NCI-H774 (cell line): ENCODE measurements around the gene SLC38A6.

Source experiments
- DNase-seq: peaks from one replicate; lab custom pipeline; 2025; lab: John Stamatoyannopoulos, UW

Gene SLC38A6

DNA sequence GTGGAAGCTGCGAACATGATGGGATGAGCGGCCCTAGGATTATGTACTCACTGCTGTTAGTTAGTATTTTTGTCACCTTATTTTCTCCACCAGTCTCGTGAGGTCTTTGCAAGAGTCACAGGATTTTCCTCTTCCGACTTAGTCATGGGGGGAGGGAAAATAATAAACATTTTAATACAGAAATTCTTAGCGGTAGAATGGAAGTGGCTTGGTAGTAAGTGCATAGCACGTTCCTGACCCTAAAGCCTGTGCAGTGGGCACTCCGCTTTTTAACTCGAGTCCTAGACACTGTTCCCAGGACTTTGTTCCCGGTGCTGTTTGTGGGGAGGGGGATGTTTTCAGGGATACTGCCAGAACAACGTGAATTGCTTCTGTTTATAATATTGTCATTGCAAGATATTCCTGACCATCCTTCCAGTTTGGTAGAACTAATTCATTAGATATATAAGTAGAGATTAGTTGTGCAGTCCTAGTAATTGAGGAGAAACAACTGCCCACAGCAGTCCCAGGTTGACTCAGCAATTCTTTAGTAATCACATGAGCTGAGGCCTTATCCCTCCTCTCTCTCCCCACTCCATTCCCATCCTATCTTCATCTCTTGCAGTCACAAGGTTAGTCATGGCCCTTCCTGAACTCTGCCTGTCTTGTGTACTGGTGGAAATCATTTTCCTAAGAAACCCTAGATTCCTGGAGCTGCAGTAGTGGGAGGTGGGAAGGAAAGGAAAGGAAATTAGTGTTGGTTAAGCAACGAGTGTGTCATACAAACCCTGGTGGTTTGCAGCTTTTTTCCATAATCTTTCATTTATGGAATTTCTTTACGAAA lies 799 bp downstream of the SLC38A6 start:
- no peak for DNase-seq

DNA sequence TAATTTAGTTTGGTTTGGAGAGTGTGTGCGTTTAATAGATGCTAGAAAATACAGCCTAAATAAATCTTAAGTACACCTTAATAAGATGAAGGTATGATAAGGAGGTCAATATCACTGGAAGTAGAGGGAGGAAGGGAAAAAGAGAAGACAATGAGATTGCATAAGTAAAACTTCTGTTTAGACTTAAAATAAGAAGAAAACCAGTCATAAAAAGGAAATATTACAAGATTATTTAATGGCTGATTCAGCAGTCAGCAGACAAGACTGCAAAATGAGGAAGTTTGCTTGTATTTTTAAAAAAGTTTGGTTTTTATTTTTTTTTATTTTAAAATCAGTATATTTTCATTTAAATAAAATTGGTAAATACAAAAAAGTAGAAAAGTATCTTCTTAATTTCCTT lies 3.2 kb downstream of the SLC38A6 start:
- DNase-seq: no peak

DNA sequence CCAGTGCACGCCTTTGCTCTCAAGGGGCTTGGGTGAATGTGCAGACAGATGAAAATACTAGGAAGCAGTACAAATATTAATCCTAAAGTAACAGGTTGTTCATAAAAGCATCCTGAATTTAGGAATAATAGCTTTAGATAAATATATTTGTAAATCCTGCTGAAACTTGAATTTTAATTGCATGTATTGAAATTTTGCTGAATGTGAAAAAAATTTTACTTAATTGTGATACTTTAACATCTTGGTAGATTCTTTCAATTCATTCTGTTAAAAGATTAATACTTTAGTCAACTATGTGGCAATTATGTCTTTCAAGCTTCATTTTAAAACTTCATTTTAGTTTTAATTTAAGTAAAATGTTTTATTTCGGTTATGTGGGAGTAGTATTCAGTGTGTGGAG lies 5.5 kb downstream of the SLC38A6 start:
- no peak for DNase-seq

DNA sequence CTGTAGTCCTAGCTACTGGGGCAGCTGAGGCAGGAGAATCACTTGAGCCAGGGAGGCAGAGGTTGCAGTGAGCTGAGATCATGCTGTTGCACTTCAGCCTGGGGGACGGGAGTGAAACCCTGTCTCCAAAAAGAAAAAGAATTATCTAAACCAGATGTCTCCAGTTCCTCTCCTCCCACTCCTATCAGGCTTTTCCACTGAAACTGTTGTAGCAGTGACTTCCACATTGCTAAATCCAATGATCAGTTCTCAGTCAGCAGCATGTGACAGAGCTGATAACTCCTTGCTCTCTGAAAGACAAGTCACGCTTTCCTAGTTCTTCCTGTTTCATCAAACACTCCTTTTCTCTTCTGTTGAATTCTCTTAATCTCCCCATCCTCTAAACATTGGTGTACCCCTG lies 8.6 kb downstream of the SLC38A6 start:
- no peak for DNase-seq

DNA sequence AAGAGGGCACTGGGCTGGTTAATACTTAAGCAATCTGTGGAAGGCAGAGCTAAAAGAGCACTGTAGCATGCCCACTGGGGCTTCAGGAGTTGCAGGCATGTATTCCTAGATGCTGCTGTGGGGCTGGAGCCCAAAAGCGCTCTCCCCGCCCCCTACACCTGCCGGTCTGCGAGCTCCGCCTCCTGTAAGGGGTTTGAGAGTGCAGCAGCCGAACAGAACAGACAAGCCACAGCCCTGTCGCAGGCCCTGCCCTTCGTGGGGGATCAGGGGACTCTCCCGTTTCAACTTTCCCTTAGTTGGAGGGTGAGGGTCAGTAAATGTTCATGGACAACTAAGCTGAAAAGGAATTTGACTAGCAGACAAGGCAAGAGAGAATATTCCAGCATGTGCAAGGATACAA lies 17.6 kb downstream of the SLC38A6 start:
- DNase-seq: no peak

DNA sequence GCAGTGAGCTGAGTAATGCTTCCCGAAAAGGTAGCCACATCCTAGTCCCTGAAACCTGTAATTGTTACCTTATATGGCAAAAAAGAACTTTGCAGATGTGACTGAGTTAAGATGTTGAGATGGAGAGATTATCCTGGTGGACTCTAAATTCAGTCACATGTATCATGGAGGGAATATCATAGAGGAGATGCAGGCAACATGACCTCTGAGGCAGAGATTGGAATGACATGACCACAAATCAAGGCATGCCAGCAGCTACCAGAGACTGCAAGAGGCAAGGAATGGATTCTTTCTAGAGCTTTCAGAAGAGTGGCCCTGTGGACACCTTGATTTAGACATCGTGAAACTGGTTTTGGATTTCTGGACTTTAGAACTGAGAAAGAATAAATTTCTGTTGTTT lies 18.5 kb downstream of the SLC38A6 start:
- DNase-seq: no peak

DNA sequence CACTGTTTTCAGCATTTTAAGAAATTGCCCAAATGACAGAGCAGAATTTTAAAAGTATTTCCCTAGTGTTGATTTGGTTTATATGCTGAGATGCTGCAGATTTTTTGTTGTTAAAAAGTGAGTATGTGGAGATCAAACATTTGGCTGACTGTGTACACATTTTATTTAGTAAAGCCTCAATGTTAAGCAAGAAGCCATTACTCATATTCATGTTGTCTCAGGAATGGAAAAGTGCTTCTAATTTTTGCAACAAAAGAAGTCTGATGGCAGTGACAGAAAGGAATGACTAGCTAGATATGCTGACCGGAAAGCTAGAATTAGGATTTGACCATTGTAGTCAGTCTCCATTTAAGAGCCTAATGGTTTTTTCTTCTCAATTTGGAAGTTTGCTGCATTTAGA lies 22.5 kb downstream of the SLC38A6 start:
- no peak for DNase-seq

DNA sequence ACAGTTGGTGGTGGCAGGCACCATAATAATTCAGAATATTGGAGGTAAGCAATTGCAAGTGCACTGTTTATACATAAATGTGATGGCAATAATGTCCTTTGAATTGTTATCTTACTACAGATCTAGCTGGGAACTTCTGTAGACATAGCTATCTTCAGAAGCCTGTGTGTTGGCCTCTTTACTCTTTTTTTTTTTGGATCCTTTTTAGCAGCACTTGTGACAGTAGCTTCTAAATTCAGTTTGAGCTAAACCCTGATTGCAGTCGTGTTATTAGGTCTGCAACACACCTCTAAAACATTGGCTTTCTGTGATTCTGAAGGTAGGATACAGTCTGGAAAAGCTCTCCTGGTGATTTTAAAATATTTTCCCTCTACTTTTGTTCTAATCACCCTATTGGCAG lies 38.5 kb downstream of the SLC38A6 start:
- no peak for DNase-seq

DNA sequence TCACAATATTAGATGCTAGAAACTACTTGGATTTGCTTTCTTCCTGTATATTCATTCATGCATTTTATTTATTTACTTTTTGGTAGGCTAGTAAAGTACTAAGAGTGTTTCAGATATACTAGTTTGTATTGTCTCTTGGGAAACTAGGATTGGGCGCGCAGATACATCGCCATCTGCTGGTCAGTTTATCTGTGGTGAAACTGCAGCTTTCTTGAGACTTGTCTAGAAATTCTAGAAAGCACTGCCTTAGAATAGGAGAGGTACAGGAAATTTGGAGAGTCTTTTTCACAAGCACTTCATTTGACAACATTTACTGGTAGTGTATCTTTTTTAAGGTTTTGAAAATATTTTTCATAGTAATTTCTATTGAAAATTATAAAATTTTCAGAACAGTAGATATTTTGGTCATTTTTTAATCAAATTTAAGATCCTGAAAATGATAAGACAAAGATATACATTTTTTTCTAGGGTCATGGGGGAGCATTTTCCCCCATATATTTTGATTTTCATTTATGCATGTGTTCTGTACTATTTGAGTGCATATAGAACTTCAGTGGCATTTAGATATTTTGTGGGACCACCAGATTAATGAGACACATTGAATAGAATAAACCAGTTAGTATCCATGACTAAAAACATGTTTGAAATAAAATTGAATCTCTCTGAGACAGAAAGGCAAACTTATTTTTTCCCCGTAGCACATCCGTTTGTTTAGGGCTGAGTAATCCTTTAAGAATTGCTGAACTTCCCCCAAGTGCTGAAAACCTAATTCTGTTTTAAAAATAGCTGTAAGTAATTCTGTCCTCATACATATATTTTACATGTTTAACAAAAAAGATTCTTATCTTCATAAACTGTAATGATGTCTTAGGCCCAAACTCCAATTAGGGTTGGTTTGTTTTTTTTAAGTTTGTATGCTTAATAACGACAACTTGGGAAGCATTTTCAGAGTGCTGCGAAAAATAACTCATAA lies 44.5 kb downstream of the SLC38A6 start:
- peak; percentile 25 for DNase-seq

DNA sequence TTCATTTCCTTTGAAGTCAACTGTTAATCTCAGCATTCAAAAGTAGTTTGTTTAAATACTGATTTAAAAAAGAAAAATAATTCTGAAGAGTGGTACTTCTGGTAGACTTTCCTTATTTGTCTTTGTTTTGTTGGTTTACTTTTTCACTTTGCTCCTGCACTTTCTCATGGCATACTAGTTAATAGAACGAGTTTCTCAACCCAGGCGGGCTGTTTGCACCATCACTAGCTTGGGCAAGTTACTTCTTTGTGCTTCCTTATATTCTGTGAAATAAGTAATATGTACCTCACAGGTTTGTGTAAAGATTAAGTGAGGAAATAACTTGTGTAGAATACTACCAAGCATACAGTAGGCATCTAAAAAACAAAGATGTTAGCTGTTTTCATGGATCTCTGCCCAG lies 45.5 kb downstream of the SLC38A6 start:
- DNase-seq: no peak

DNA sequence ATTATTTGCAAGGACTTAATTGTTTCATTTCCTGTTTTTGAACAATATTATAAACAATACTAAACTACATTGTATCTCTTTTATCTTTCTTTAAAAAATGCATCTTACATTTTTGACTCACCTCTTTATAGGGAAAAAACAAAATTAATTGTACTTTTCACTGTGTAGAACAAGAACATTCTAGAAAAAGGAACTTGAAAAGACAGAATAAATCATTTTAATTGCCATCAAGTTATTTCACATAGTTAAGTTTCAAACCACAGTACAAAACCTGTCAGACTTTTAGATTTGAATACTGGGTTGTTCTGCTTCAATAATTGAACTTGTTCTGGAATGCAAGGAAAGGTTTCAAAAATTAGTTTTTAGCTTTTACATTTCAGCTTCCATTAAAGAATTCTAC lies 50.0 kb downstream of the SLC38A6 start:
- no peak for DNase-seq

DNA sequence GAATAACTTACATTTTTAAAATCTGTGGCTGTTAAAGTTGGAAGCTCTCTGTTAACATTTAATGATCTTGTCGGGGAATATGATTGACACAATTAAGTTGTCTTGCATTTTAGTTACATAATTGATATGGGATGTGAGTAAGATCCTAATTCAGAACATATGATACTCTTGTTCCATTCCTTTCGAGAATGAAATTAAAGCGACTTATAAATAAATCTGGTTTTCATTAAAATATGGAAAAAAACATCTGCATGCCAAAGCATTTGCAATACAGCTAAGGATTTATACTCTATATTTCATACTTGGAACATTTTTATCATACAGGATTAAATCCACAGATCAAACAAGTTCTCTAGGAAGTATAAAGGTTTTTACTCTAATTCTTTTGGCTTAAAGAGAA lies 52.0 kb downstream of the SLC38A6 start:
- no peak for DNase-seq

DNA sequence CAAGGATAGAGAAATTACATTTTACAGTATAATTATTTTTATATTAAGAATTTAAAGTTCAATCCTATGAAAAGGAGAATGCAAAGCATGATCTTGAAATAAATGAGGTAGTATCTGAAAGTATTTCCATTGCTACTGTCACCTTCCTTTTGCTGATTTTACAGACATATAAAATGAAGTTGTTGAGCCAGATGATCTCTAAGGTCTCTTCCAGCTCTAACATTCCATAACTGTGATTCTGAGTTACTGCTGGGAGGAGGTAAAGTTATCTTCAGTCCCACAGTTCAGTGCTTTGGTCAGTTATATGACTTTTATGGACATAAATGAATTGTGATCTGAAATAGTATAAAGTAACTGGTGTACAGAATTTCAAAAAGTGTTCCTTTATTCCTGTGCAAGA lies 52.8 kb downstream of the SLC38A6 start:
- DNase-seq: no peak

DNA sequence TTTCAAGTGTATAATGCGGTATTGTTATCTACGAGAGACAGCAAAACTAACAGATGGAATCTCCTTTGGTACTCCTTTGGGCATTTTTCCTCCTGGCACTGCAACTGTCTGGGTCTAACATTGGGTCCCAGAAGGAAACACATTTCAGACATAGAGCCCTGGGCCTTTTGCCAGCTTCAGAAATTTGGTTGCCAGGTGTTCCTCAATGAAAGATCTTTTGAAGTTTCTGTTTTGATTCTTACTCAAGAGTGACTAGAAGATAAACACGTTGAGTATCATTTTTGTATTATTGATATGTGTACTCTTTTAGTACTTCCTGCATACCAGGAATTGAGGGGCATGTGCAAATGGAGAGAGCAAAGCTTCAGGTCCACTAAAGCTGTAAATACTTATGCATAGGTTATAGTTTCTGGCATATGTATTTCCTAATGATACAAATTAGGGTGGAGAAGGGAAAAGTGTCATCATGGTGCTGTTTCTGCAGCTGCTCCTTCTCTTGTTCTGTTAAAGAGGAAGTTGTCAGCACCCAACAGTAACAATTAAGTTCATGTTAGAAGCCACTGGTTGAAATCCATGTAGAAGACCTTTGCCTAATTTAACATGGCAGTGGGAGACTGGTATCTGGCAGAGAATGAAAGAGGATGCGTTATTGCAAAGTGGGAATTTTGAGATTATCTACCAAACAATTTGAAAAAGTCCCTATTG lies 53.5 kb downstream of the SLC38A6 start:
- DNase-seq: no peak

DNA sequence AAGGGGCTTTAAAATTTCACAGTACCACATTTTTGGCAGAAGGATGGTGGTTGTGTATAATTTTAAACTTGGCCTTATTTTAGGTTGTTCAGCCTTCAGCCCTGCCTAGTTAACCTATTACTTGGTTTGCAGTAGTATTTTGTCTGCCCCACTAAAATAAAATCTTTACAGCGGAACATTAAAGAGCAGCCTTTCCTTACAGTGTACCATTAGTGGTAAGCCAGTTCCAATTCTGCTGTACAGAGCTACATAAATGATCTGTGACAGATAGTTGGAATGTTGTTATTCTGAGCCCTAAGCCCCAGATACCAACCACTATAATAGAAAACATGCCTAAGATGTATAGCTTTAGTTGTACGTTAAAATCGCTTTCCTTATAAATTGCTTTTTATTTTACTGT lies 56.2 kb downstream of the SLC38A6 start:
- no peak for DNase-seq

DNA sequence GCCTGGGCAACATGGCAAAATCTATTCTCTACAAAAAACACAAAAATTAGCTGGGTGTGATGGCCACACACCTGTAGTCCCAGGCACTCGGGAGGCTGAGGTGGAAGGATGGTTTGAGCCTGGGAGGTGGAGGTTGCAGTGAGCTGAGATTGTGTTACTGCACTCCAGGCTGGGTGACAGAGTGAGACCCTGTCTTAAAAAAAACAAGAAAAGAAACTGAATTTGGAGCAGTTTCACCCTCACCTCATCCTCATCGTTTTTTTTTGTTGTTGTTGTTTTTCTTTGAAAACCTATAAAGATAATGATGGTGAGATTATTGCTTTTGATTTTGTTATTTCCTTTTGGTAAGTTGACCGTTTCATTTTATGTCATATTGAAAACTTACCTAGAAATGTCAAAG lies 60.7 kb downstream of the SLC38A6 start:
- no peak for DNase-seq

DNA sequence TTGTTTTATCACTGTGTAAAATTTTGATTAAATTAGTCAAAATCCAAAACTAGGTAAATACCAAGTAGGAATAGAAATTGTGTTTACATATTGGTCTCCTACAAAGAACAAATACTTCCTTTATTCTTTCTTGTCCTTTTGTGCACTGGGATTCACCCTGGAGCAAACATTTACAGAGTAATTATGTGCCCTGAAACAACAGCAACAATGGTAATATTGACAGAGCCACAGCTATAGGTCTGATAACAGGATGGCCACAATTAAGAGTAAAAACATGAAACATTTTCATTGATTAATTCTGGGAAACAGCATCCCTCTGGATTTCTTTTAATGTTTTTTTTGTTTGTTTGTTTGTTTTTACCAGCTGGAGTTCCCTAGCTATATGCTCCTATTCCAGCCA lies 61.2 kb downstream of the SLC38A6 start:
- DNase-seq: peak; percentile 10

DNA sequence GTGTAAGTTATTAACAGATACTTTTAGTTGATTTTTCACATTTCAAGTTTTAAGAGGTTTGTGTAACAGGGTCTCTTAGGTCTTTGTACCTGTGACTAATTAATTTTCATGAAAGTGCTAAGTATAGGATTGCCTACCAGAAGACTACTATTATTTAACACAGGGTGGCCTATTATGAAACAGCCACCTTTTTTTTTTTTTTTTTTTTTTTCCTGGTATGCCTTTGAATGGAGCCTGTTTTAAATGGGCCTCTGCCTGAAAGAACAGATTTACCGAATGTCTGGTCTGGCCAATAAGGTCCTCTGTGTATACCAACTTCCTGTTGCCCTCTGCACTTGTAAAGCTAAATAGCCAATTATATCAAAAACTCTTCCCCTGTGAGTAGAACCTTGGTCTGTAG lies 62.5 kb downstream of the SLC38A6 start:
- no peak for DNase-seq

DNA sequence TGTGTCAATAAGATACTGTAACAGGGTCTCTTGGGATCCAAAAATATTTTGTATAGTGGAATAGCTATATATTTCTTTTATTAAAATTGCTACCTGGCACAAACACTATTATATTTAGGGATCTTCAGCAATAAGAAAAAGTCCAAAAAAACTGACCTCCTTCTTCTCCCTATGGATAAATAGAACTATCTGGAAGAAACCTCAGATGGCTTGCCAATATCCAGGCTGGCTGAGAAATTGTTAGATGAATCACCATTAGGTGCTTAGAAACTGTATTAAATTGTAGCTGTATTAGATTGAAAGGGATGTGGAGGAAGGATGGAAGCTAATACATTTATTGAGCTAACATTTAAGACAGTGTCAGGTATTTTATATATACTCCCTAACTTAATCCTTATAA lies 66.0 kb downstream of the SLC38A6 start:
- no peak for DNase-seq

DNA sequence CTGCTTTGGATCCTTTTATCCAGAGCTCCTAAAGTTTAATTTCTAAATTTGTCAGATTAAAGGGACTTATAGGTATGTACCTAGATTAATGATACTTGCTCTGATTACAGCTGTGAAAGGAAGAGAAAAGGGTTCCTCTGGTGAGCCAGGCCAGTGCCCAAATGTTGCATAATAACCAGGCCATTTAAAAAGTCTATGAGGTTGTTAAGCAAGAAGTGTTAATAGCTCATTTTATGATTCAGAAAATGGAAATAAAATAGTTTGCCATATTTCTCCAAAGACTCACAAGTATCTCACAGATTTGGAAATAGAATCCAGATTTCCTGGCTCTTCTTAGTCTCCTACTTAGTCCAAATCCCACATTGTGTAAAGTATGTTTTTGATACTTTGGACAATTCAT lies 67.6 kb downstream of the SLC38A6 start:
- no peak for DNase-seq

DNA sequence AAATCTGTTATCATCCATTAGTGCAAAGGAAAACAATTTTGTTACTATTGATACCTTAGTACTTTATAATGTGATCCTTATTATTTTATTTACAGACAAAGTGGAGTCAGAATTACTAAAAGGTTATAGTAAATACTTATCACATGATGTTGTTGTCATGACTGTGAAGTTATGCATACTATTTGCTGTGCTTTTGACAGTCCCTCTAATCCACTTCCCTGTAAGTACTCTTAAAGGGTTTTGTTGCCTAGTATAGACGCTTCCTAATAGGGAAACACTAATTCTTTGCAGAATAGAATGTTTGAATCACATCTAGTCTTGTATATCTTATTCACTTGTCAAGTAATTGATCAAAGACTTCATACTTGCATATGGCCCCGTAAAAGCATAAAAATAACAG lies 69.4 kb downstream of the SLC38A6 start:
- no peak for DNase-seq

DNA sequence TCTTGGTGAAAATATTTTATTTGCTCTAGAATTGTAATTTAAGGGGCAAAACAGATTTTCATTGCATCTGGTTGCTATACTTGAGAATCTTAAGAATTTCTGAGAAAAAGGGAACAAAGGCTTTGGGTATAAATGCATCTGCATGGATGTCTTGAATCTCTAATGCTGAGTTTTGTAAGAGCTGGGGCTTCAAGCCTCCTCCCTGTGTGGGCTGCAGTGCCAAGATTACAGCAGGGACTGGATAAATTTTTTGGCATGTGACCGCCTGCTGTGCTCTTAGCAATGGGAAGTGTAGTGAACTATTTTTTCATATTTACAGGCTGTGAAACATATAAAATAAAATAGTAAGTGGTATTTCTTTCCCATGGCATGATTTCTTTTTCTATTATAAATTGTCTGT lies 70.0 kb downstream of the SLC38A6 start:
- no peak for DNase-seq

DNA sequence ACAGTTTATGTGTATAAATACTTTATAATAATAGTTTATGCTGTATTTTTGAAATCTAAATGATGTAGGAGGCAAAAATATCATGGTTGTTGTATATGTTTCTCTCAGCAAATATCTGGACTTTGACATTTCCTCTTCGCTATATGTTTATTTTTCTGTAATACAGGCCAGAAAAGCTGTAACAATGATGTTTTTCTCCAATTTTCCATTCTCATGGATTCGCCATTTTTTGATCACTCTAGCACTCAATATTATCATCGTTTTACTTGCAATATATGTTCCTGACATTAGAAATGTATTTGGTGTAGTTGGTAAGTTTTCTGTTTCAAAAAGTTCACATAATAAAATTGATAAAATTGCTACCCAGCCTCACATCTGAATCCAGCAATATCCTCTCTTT lies 70.6 kb downstream of the SLC38A6 start:
- DNase-seq: no peak
